ENCODE results near the gene DERL2.

DERL2 gene

GRCh38 chr17:5485270-5486205 lies at the start of gene DERL2:
TSS of gene DERL2 (minus strand) at chr17:5486178. CDS start at chr17:5486161, 17 bp downstream.
- no peak for DNase-seq

- DNase-seq, result no peak
Observed at GRCh38 chr17:5535436-5535835, 49.5 kb upstream of the DERL2 start.

- DNase-seq, result no peak
Observed at GRCh38 chr17:5533486-5534315, 47.7 kb upstream of the DERL2 start.

- no peak for DNase-seq
Observed at GRCh38 chr17:5532581-5532980, 46.6 kb upstream of the DERL2 start.

- DNase-seq, result no peak
Observed at GRCh38 chr17:5531085-5531418, 45.1 kb upstream of the DERL2 start.

- DNase-seq, result no peak
Observed at GRCh38 chr17:5530265-5531084, 44.5 kb upstream of the DERL2 start.

- no peak for DNase-seq
Observed at GRCh38 chr17:5527601-5528250, 41.7 kb upstream of the DERL2 start.

GRCh38 chr17:5526821-5527598 lies 41.0 kb upstream of the DERL2 start:
- peak; percentile 83 for DNase-seq

- DNase-seq, result no peak
Observed at GRCh38 chr17:5523249-5523648, 37.3 kb upstream of the DERL2 start.

GRCh38 chr17:5522476-5522875 lies 36.5 kb upstream of the DERL2 start:
- DNase-seq, result no peak

GRCh38 chr17:5516060-5516792 lies 30.2 kb upstream of the DERL2 start:
- DNase-seq, result no peak

GRCh38 chr17:5514976-5515375 lies 29.0 kb upstream of the DERL2 start:
- no peak for DNase-seq

- DNase-seq, result peak; percentile 43
Observed at GRCh38 chr17:5513628-5514027, 27.6 kb upstream of the DERL2 start.

- DNase-seq, result no peak
Observed at GRCh38 chr17:5511401-5512225, 25.6 kb upstream of the DERL2 start.

- DNase-seq, result no peak
Observed at GRCh38 chr17:5510771-5511170, 24.8 kb upstream of the DERL2 start.

- DNase-seq, result no peak
Observed at GRCh38 chr17:5509482-5509881, 23.5 kb upstream of the DERL2 start.

- DNase-seq, result no peak
Observed at GRCh38 chr17:5508810-5509209, 22.8 kb upstream of the DERL2 start.

GRCh38 chr17:5506307-5506706 lies 20.3 kb upstream of the DERL2 start:
- DNase-seq, result no peak

GRCh38 chr17:5502552-5502951 lies 16.6 kb upstream of the DERL2 start:
- no peak for DNase-seq

GRCh38 chr17:5501685-5502084 lies 15.7 kb upstream of the DERL2 start:
- DNase-seq, result no peak

All from activated CD4-positive, alpha-beta T cell treated with anti-CD3 and anti-CD28 coated beads, Interleukin-10, Interleukin-2, amounts not matched to agents 100 ng/mL and 50 ng/mL, durations not matched to agents 16 hours and 8 hours (primary cell).